ENCODE results near the gene ZFYVE21. TPM values are rescaled to one million over a fixed set of nuclear protein-coding genes. Genes with fewer than 3 reads are reported as not detected.

The ZFYVE21 gene
- total RNA-seq, 1 experiment from 2014 or later = 31.3 TPM

- intact Hi-C loops (cut with micrococcal nuclease) = no loop called here
- TF ChIP-seq SIN3A (IDR thresholded peaks at IDR 0.05; ENCODE audit: low read depth) (no peak), POLR2AphosphoS5 (IDR thresholded peaks at IDR 0.05; ENCODE audit: low read depth, low read length) (no peak), CEBPB (IDR thresholded peaks at IDR 0.05; ENCODE audit: low read depth) (no peak), EZH2phosphoT487 (IDR thresholded peaks at IDR 0.05; ENCODE audit: borderline replicate concordance) (no peak), TCF7L2 (IDR thresholded peaks at IDR 0.05; ENCODE audit: borderline replicate concordance, extremely low read depth, insufficient read depth, insufficient read length) (no peak)
- Histone ChIP-seq H3K27me3 (ENCODE audit: insufficient read depth, low read length) (no peaks in the 10 kb centered on the region), H3K79me2 (ENCODE audit: insufficient read depth, low read length) (no peaks in the 10 kb centered on the region), H3K27ac (ENCODE audit: low read depth, low read length) (no peak overlapping the region), H4K20me1 (ENCODE audit: insufficient read depth) (no peaks in the 10 kb centered on the region), H3K9me3 (ENCODE audit: control insufficient read depth in 1 of 2, insufficient read depth in 1 of 2, low read depth in 1 of 2, low read length in 2 of 2) (no peaks in the 10 kb centered on the region), H3K36me3 (ENCODE audit: control insufficient read depth in 1 of 2, insufficient read depth in 2 of 2, low read length in 2 of 2) (no peaks in the 10 kb centered on the region; a peak in 1 of 4 replicates), H3K4me1 (ENCODE audit: control insufficient read depth in 1 of 2, insufficient read depth in 2 of 2, low read length in 2 of 2) (no peaks in the 10 kb centered on the region), H3K9me2 (ENCODE audit: insufficient read depth) (no peaks in the 10 kb centered on the region), H3K9ac (ENCODE audit: low read length) (no peak overlapping the region), H2AFZ (ENCODE audit: low read depth, low read length, poor library complexity, severe bottlenecking) (no peak overlapping the region), H3K4me2 (ENCODE audit: low read length) (no peak overlapping the region), H3K4me3 (replicated peaks in 1 of 2; ENCODE audit: low read depth in 1 of 2, low read length in 2 of 2) (no peak overlapping the region)
- DNase-seq (ENCODE audit: low read depth, low spot score) (no peak), ATAC-seq (no peak)
- ChIA-PET RAD21 (ENCODE audit: low non-redundant PET in 1 of 2, low total read pairs in 2 of 2, uncharacterized antibody in 2 of 2, unreplicated experiment in 2 of 2) (no interaction called here), POLR2A (no interaction called here), CTCF (no interaction called here)
- BruUV-seq (replicated peaks) = no TSS peak
Observed at GRCh38 chr14:103772078-103772712, 56.6 kb downstream of the ZFYVE21 start.

- CTCF ChIA-PET = no interaction called here
- no TSS peak for BruUV-seq (replicated peaks)
- RAD21 ChIA-PET (ENCODE audit: low non-redundant PET in 1 of 2, low total read pairs in 2 of 2, uncharacterized antibody in 2 of 2, unreplicated experiment in 2 of 2) = no interaction called here
- TF ChIP-seq EZH2 (IDR thresholded peaks at IDR 0.05) (no peak), TCF7L2 (IDR thresholded peaks at IDR 0.05; ENCODE audit: borderline replicate concordance, extremely low read depth, insufficient read depth, insufficient read length) (no peak), CBX3 (IDR thresholded peaks at IDR 0.05; ENCODE audit: low read depth) (no peak), EGR1 (IDR thresholded peaks at IDR 0.05; ENCODE audit: low read depth) (no peak), ATF3 (IDR thresholded peaks at IDR 0.05) (no peak), ZNF274 (IDR thresholded peaks at IDR 0.05; ENCODE audit: low read depth, low read length) (no peak), SRF (IDR thresholded peaks at IDR 0.05; ENCODE audit: low read depth) (no peak), POLR2AphosphoS5 (IDR thresholded peaks at IDR 0.05; ENCODE audit: low read depth, low read length) (no peak), CTCF (IDR thresholded peaks at IDR 0.05 in 2 of 3, conservative IDR thresholded peaks at IDR 0.05 in 1 of 3; ENCODE audit: borderline replicate concordance in 1 of 3, insufficient read depth in 1 of 3, low read depth in 2 of 3, low read length in 2 of 3) (no peak), RAD21 (IDR thresholded peaks at IDR 0.05; ENCODE audit: low read depth) (no peak), YY1 (IDR thresholded peaks at IDR 0.05; ENCODE audit: extremely low read depth, insufficient replicate concordance, low read depth, low read length) (no peak), CEBPB (IDR thresholded peaks at IDR 0.05; ENCODE audit: low read depth) (no peak), JUND (IDR thresholded peaks at IDR 0.05) (no peak), SIN3A (IDR thresholded peaks at IDR 0.05; ENCODE audit: low read depth) (no peak), SP1 (IDR thresholded peaks at IDR 0.05; ENCODE audit: low read depth) (no peak), FOSL1 (IDR thresholded peaks at IDR 0.05; ENCODE audit: low read depth) (no peak), POLR2A (IDR thresholded peaks at IDR 0.05; ENCODE audit: borderline replicate concordance, extremely low read depth, insufficient read depth, insufficient read length) (no peak)
Observed at GRCh38 chr14:103773521-103773920, 57.9 kb downstream of the ZFYVE21 start.

More at GRCh38 chr14:103773521-103773920, 57.9 kb downstream of the ZFYVE21 start:
- POLR2A ChIA-PET = no interaction called here
- DNase-seq (ENCODE audit: low read depth, low spot score) = no peak
- no peak overlapping the region for H3K4me2 ChIP-seq (ENCODE audit: low read length)
- no peaks in the 10 kb centered on the region for H3K9me2 ChIP-seq (ENCODE audit: insufficient read depth)
- H2AFZ ChIP-seq (ENCODE audit: low read depth, low read length, poor library complexity, severe bottlenecking) = no peak overlapping the region
- no peaks in the 10 kb centered on the region for H3K27me3 ChIP-seq (ENCODE audit: insufficient read depth, low read length)
- H3K4me1 ChIP-seq (ENCODE audit: control insufficient read depth in 1 of 2, insufficient read depth in 2 of 2, low read length in 2 of 2) = no peaks in the 10 kb centered on the region
- H3K9me3 ChIP-seq (ENCODE audit: control insufficient read depth in 1 of 2, insufficient read depth in 1 of 2, low read depth in 1 of 2, low read length in 2 of 2) = no peaks in the 10 kb centered on the region
- H3K9ac ChIP-seq (ENCODE audit: low read length) = no peak overlapping the region
- no peak overlapping the region for H3K27ac ChIP-seq (ENCODE audit: low read depth, low read length)
- intact Hi-C loops (cut with micrococcal nuclease) = no loop called here
- ATAC-seq = no peak
- H4K20me1 ChIP-seq (ENCODE audit: insufficient read depth) = no peaks in the 10 kb centered on the region
- no peaks in the 10 kb centered on the region; a peak in 1 of 4 replicates for H3K36me3 ChIP-seq (ENCODE audit: control insufficient read depth in 1 of 2, insufficient read depth in 2 of 2, low read length in 2 of 2)
- no peaks in the 10 kb centered on the region for H3K79me2 ChIP-seq (ENCODE audit: insufficient read depth, low read length)
- H3K4me3 ChIP-seq (replicated peaks in 1 of 2; ENCODE audit: low read depth in 1 of 2, low read length in 2 of 2) = no peak overlapping the region
